WI38 (cell line): ENCODE data around the gene HRH3.

Experiments used
- H3K4me3 ChIP-seq: 2 replicates; pipeline ENCODE4 v1.5.1; 2011; ENCODE audit warnings: low read depth, mild to moderate bottlenecking, control low read depth, low read length
- TF ChIP-seq, protein P1 (sequence below): IDR thresholded peaks from 2 replicates; pipeline ENCODE4 v1.5.1; 2012; ENCODE audit warnings: low read depth, mild to moderate bottlenecking, control low read depth, low read length

Gene HRH3

DNA sequence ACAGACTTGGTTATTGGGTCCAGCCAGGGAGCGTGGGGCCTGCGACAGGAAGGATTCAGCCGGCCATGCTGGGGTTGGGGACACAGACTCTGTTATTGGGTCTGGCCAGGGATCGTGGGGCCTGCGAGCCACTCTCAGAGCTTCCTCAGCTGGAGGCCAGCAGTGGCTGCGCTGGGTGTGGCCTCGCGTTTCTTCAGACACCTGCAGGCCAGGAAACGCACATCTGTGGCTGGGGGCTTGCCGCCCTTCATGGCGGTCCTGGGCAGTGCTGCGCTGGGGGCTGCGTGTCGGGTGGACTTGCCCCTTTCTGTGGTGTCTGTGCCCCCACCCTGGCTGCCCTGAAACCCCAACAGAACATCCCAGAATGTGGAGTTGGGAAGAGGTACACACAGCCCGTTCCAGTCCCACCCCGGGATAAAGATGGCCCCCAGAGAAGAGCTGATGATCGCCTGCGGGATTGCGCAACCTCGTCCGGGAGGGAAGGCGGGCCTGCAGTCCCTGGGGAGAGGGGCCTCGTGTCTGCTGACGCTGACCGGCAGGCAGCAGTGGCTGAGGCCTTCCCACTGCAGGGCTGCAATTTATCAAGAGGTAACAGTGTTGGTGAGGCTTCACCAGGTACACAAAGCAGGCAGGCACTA is 54.2 kb downstream of the HRH3 start:
- TF ChIP-seq, protein P1, sequence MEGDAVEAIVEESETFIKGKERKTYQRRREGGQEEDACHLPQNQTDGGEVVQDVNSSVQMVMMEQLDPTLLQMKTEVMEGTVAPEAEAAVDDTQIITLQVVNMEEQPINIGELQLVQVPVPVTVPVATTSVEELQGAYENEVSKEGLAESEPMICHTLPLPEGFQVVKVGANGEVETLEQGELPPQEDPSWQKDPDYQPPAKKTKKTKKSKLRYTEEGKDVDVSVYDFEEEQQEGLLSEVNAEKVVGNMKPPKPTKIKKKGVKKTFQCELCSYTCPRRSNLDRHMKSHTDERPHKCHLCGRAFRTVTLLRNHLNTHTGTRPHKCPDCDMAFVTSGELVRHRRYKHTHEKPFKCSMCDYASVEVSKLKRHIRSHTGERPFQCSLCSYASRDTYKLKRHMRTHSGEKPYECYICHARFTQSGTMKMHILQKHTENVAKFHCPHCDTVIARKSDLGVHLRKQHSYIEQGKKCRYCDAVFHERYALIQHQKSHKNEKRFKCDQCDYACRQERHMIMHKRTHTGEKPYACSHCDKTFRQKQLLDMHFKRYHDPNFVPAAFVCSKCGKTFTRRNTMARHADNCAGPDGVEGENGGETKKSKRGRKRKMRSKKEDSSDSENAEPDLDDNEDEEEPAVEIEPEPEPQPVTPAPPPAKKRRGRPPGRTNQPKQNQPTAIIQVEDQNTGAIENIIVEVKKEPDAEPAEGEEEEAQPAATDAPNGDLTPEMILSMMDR, result no peak
- H3K4me3 ChIP-seq, result no peak overlapping the region
